Neural cell (in vitro differentiated cells): ENCODE measurements around the gene MAMLD1.

Source experiments
- EZH2 ChIP-seq: fragments of 200-600, 300-800 bp; shearing (Covaris generic), sonication (generic); IDR thresholded peaks from 2 replicates; pipeline ENCODE4 v1.6.1; 2014; ENCODE audit warnings: antibody characterized with exemption, low read length, borderline replicate concordance, mild to moderate bottlenecking; ENCODE audit not compliant: insufficient read depth, poor library complexity, severe bottlenecking
- POLR2AphosphoS5 ChIP-seq: IDR thresholded peaks from 2 replicates; pipeline ENCODE4 v1.6.1; 2012
- RAD21 ChIP-seq: fragments of 450-650 bp; conservative IDR thresholded peaks from 2 replicates; pipeline ENCODE4 v1.6.1; 2014; ENCODE audit warnings: antibody characterized with exemption, mild to moderate bottlenecking, moderate library complexity
- SMC3 ChIP-seq: fragments of 450-650 bp; conservative IDR thresholded peaks from 2 replicates; pipeline ENCODE4 v1.6.1; 2014; ENCODE audit warnings: antibody characterized with exemption, mild to moderate bottlenecking, moderate library complexity; ENCODE audit not compliant: poor library complexity
- TAF1 ChIP-seq: IDR thresholded peaks from 2 replicates; pipeline ENCODE4 v1.6.1; 2012; ENCODE audit warnings: low read depth
- TF ChIP-seq, protein P1 (sequence below): fragments of 450-650 bp; IDR thresholded peaks from 2 replicates; pipeline ENCODE4 v1.5.1; 2014; ENCODE audit warnings: antibody characterized with exemption, mild to moderate bottlenecking, moderate library complexity; ENCODE audit not compliant: poor library complexity, severe bottlenecking
- TF ChIP-seq, protein P2 (sequence below): IDR thresholded peaks from 2 replicates; pipeline ENCODE4 v1.6.1; 2012; ENCODE audit warnings: borderline replicate concordance

DNA sequence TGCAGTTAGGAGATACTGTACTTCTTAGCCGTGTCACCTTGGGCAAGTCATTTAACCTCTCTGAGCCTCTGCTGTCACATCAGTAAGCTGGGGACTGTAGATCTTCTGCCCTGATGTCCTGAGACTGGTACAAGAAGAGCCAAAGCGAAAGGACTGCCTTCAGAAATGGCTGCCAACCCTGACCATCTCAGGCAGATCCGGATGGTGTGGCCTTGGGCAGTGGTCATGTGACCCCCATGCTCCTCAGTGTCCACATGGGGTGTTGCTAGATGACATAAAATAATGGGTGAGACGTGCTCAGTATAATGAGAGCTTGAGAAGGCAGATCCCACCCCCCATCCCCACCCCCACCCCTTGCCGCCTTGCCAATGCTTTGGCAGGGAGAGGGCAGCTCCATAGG lies 144.9 kb downstream of the MAMLD1 start:
- TF ChIP-seq, protein P1, sequence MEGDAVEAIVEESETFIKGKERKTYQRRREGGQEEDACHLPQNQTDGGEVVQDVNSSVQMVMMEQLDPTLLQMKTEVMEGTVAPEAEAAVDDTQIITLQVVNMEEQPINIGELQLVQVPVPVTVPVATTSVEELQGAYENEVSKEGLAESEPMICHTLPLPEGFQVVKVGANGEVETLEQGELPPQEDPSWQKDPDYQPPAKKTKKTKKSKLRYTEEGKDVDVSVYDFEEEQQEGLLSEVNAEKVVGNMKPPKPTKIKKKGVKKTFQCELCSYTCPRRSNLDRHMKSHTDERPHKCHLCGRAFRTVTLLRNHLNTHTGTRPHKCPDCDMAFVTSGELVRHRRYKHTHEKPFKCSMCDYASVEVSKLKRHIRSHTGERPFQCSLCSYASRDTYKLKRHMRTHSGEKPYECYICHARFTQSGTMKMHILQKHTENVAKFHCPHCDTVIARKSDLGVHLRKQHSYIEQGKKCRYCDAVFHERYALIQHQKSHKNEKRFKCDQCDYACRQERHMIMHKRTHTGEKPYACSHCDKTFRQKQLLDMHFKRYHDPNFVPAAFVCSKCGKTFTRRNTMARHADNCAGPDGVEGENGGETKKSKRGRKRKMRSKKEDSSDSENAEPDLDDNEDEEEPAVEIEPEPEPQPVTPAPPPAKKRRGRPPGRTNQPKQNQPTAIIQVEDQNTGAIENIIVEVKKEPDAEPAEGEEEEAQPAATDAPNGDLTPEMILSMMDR, result no peak
- TF ChIP-seq POLR2AphosphoS5 (no peak), RAD21 (no peak), EZH2 (no peak), TAF1 (no peak), SMC3 (no peak)
- TF ChIP-seq, protein P2, sequence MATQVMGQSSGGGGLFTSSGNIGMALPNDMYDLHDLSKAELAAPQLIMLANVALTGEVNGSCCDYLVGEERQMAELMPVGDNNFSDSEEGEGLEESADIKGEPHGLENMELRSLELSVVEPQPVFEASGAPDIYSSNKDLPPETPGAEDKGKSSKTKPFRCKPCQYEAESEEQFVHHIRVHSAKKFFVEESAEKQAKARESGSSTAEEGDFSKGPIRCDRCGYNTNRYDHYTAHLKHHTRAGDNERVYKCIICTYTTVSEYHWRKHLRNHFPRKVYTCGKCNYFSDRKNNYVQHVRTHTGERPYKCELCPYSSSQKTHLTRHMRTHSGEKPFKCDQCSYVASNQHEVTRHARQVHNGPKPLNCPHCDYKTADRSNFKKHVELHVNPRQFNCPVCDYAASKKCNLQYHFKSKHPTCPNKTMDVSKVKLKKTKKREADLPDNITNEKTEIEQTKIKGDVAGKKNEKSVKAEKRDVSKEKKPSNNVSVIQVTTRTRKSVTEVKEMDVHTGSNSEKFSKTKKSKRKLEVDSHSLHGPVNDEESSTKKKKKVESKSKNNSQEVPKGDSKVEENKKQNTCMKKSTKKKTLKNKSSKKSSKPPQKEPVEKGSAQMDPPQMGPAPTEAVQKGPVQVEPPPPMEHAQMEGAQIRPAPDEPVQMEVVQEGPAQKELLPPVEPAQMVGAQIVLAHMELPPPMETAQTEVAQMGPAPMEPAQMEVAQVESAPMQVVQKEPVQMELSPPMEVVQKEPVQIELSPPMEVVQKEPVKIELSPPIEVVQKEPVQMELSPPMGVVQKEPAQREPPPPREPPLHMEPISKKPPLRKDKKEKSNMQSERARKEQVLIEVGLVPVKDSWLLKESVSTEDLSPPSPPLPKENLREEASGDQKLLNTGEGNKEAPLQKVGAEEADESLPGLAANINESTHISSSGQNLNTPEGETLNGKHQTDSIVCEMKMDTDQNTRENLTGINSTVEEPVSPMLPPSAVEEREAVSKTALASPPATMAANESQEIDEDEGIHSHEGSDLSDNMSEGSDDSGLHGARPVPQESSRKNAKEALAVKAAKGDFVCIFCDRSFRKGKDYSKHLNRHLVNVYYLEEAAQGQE, result no peak
